IMR-90 (cell line): ENCODE results near the gene ADH6. TPM values are rescaled to one million over a fixed set of nuclear protein-coding genes. Genes with fewer than 3 reads are reported as not detected.

Source experiments
- ATAC-seq: fragments of 200-7000 bp; cut with Tn5 transposase; 2 replicates; pipeline ENCODE4 v1.9.1; 2020; ENCODE audit warnings: low read depth, mild to moderate bottlenecking, moderate library complexity
- BruUV-seq: library from RNA; stranded (reverse); fragments of 400-500 nt; replicated peaks from 2 replicates; lab custom pipeline; 2021; lab: Mats Ljungman, UMichigan
- CTCF ChIA-PET: fragments of 300-600 bp; formaldehyde crosslinking; extraction: SDS; loops from one replicate; lab custom pipeline; 2021; ENCODE audit warnings: antibody characterized with exemption; lab: Yijun Ruan, JAX
- POLR2A ChIA-PET: fragments of 300-600 bp; sonication (Branson Sonifier 250); formaldehyde crosslinking; loops from one replicate; lab custom pipeline; 2022; ENCODE audit warnings: antibody characterized with exemption; ENCODE audit not compliant: unreplicated experiment; lab: Charles Lee
- DNase-seq: peaks from one replicate; pipeline ENCODE4 v3.0.0; 2013
- H2AFZ ChIP-seq: replicated peaks from 2 replicates; pipeline ENCODE3; 2013; ENCODE audit warnings: low read length, mild to moderate bottlenecking; ENCODE audit not compliant: poor library complexity
- H2AK5ac ChIP-seq: 2 replicates; pipeline ENCODE4 v1.6.1; 2013; ENCODE audit warnings: low read depth, low read length, inconsistent platforms
- H2AK9ac ChIP-seq: replicated peaks from 2 replicates; pipeline ENCODE3; 2013; ENCODE audit warnings: mild to moderate bottlenecking, low read depth, low read length, moderate library complexity; ENCODE audit not compliant: poor library complexity
- H2BK120ac ChIP-seq: 2 replicates; pipeline ENCODE4 v1.6.1; 2013; ENCODE audit warnings: low read depth, low read length, inconsistent platforms
- H2BK15ac ChIP-seq: 3 replicates; pipeline ENCODE4 v1.6.1; 2013; ENCODE audit warnings: low read depth, low read length, inconsistent platforms
- H2BK20ac ChIP-seq: 2 replicates; pipeline ENCODE4 v1.6.1; 2013; ENCODE audit warnings: low read depth, mild to moderate bottlenecking, inconsistent platforms, low read length, moderate library complexity
- H2BK5ac ChIP-seq: 2 replicates; pipeline ENCODE4 v1.6.1; 2013; ENCODE audit warnings: mild to moderate bottlenecking, low read depth, low read length, inconsistent platforms; ENCODE audit not compliant: poor library complexity, severe bottlenecking
- H3K14ac ChIP-seq: replicated peaks from 2 replicates; pipeline ENCODE4 v1.6.1; 2013; ENCODE audit warnings: low read depth, low read length, inconsistent platforms
- H3K18ac ChIP-seq: 2 replicates; pipeline ENCODE4 v1.6.1; 2013; ENCODE audit warnings: low read depth, low read length, control low read depth
- H3K23ac ChIP-seq: 2 replicates; pipeline ENCODE4 v1.6.1; 2013; ENCODE audit warnings: low read depth, low read length, inconsistent platforms
- H3K27ac ChIP-seq: 2 replicates; pipeline ENCODE4 v1.5.1; 2013; ENCODE audit warnings: mild to moderate bottlenecking, control low read depth, low read length; ENCODE audit not compliant: insufficient read depth
- H3K27me3 ChIP-seq: 2 replicates; pipeline ENCODE4 v1.6.1; 2013; ENCODE audit warnings: low read length; ENCODE audit not compliant: control insufficient read depth, insufficient read depth
- H3K36me3 ChIP-seq: 2 replicates; pipeline ENCODE4 v1.6.1; 2013; ENCODE audit warnings: low read length, mixed read lengths; ENCODE audit not compliant: control insufficient read depth, insufficient read depth
- H3K4ac ChIP-seq: 2 replicates; pipeline ENCODE4 v1.6.1; 2013; ENCODE audit warnings: low read depth, low read length, inconsistent platforms
- H3K4me1 ChIP-seq: 2 replicates; pipeline ENCODE4 v1.6.1; 2013; ENCODE audit warnings: low read length, mixed read lengths; ENCODE audit not compliant: control insufficient read depth, insufficient read depth
- H3K4me2 ChIP-seq: 2 replicates; pipeline ENCODE4 v1.6.1; 2013; ENCODE audit warnings: low read depth, mild to moderate bottlenecking, control low read depth, low read length, moderate library complexity
- H3K4me3 ChIP-seq: 2 replicates; pipeline ENCODE4 v1.5.1; 2013; ENCODE audit warnings: low read depth, mild to moderate bottlenecking, control low read depth, low read length, moderate library complexity; ENCODE audit not compliant: insufficient read depth
- H3K56ac ChIP-seq: 2 replicates; pipeline ENCODE4 v1.6.1; 2013; ENCODE audit warnings: low read length, inconsistent platforms; ENCODE audit not compliant: insufficient read depth; ENCODE audit errors: extremely low read depth
- H3K79me1 ChIP-seq, 2 experiments: 2 replicates each; pipeline ENCODE4 v1.6.1; 2013; ENCODE audit warnings: low read length in 2 of 2, inconsistent platforms in 1 of 2, low read depth in 1 of 2
- H3K9ac ChIP-seq: 2 replicates; pipeline ENCODE4 v1.6.1; 2013; ENCODE audit warnings: low read depth, low read length, control low read depth
- H3K9me1 ChIP-seq: 2 replicates; pipeline ENCODE4 v1.6.1; 2013; ENCODE audit warnings: low read length, inconsistent platforms; ENCODE audit not compliant: insufficient read depth
- H3K9me3 ChIP-seq: 2 replicates; pipeline ENCODE4 v1.6.1; 2013; ENCODE audit warnings: low read length; ENCODE audit not compliant: control insufficient read depth, insufficient read depth
- H4K20me1 ChIP-seq: 2 replicates; pipeline ENCODE4 v1.6.1; 2013; ENCODE audit warnings: low read length, inconsistent platforms; ENCODE audit not compliant: insufficient read depth
- H4K5ac ChIP-seq: 2 replicates; pipeline ENCODE4 v1.6.1; 2013; ENCODE audit warnings: mild to moderate bottlenecking, low read depth, low read length, control low read depth
- H4K8ac ChIP-seq, 2 experiments: 2 replicates each; pipeline ENCODE4 v1.6.1; 2013; ENCODE audit warnings: low read depth in 2 of 2, low read length in 2 of 2, control low read depth in 1 of 2, inconsistent platforms in 1 of 2
- H4K91ac ChIP-seq: 2 replicates; pipeline ENCODE4 v1.6.1; 2013; ENCODE audit warnings: low read depth, low read length, inconsistent platforms; ENCODE audit not compliant: insufficient read depth
- BHLHE40 ChIP-seq: fragments of 150-350 bp; IDR thresholded peaks from 2 replicates; pipeline ENCODE4 v1.6.1; 2016; ENCODE audit warnings: mild to moderate bottlenecking, low read depth, low read length
- CEBPB ChIP-seq: IDR thresholded peaks from 2 replicates; pipeline ENCODE4 v1.6.1; 2012; ENCODE audit warnings: low read depth, low read length, improper control_type of control experiment
- CHD1 ChIP-seq: IDR thresholded peaks from 2 replicates; pipeline ENCODE4 v1.6.1; 2012; ENCODE audit warnings: low read depth, low read length, improper control_type of control experiment
- CTCF ChIP-seq: conservative IDR thresholded peaks from 2 replicates; pipeline ENCODE4 v1.5.1; 2012; ENCODE audit warnings: mild to moderate bottlenecking, low read depth, low read length, improper control_type of control experiment
- ELK1 ChIP-seq: fragments of 150-350 bp; IDR thresholded peaks from 2 replicates; pipeline ENCODE4 v1.6.1; 2016; ENCODE audit warnings: low read depth, mild to moderate bottlenecking, low read length, moderate library complexity, borderline replicate concordance
- FOS ChIP-seq: fragments of 150-350 bp; IDR thresholded peaks from 2 replicates; pipeline ENCODE4 v1.6.1; 2016; ENCODE audit warnings: low read depth, low read length
- MAFK ChIP-seq: IDR thresholded peaks from 2 replicates; pipeline ENCODE4 v1.6.1; 2012; ENCODE audit warnings: low read depth, low read length, improper control_type of control experiment
- MAZ ChIP-seq: IDR thresholded peaks from 2 replicates; pipeline ENCODE4 v1.6.1; 2012; ENCODE audit warnings: low read depth, mild to moderate bottlenecking, low read length, improper control_type of control experiment, moderate library complexity, borderline replicate concordance
- MXI1 ChIP-seq: IDR thresholded peaks from 2 replicates; pipeline ENCODE4 v1.6.1; 2012; ENCODE audit warnings: low read depth, mild to moderate bottlenecking, low read length, moderate library complexity, borderline replicate concordance
- NFE2L2 ChIP-seq: fragments of 150-350 bp; IDR thresholded peaks from 2 replicates; pipeline ENCODE4 v1.6.1; 2016; ENCODE audit warnings: low read depth, mild to moderate bottlenecking, low read length
- POLR2A ChIP-seq: IDR thresholded peaks from 2 replicates; pipeline ENCODE4 v1.6.1; 2012; ENCODE audit warnings: mild to moderate bottlenecking, low read depth, low read length
- RAD21 ChIP-seq: IDR thresholded peaks from 2 replicates; pipeline ENCODE4 v1.6.1; 2012; ENCODE audit warnings: low read length, improper control_type of control experiment
- RCOR1 ChIP-seq: IDR thresholded peaks from 2 replicates; pipeline ENCODE4 v1.6.1; 2012; ENCODE audit warnings: mild to moderate bottlenecking, low read length, improper control_type of control experiment; ENCODE audit not compliant: insufficient replicate concordance
- RFX5 ChIP-seq: IDR thresholded peaks from 2 replicates; pipeline ENCODE4 v1.8.0; 2012; ENCODE audit warnings: low read depth, mild to moderate bottlenecking, low read length, moderate library complexity
- SMC3 ChIP-seq: fragments of 150-350 bp; IDR thresholded peaks from 2 replicates; pipeline ENCODE4 v1.6.1; 2016; ENCODE audit warnings: low read depth, mild to moderate bottlenecking, antibody characterized with exemption, low read length, moderate library complexity
- USF2 ChIP-seq: fragments of 150-350 bp; IDR thresholded peaks from 2 replicates; pipeline ENCODE4 v1.6.1; 2017; ENCODE audit warnings: mild to moderate bottlenecking, antibody characterized with exemption, low read length, low read depth
- WGBS, 2 experiments: methylation state at CpG; one replicate each; pipeline versions ENCODE4 v1.1.5 to v1.1.7; 2013; ENCODE audit warnings: missing lambda C conversion rate in 2 of 2; ENCODE audit not compliant: insufficient read length in 1 of 2; ENCODE audit errors: extremely low coverage in 2 of 2; 5-methylcytosine and 5-hydroxymethylcytosine counted together
- dilution Hi-C: fragments of 300-500 bp; cut with HindIII; formaldehyde crosslinking; loops from one replicate; pipeline ENCODE4 v1.14.3; 2018; ENCODE audit warnings: low sequenced_read_pairs; ENCODE audit not compliant: unreplicated experiment
- in situ Hi-C: fragments of 300-500 bp; cut with MboI; formaldehyde crosslinking; loops from 3 replicates; pipeline ENCODE4 v1.14.3; 2019; ENCODE audit warnings: low sequenced_read_pairs, inconsistent platforms, mixed read lengths
- intact Hi-C: fragments of 100-400 bp; cut with micrococcal nuclease; formaldehyde crosslinking; loops from 2 replicates; pipeline ENCODE4 v1.10.0; 2022
- polyA plus RNA-seq, 3 experiments: library from polyadenylated mRNA; depleted of rRNA; stranded (reverse); fragments of >200 nt; gene quantifications; 2 replicates each; pipeline ENCODE4 v1.2.3, GENCODE V29; 2012; ENCODE audit warnings: low replicate concordance in 1 of 3
- total RNA-seq: library from RNA; depleted of rRNA; stranded (reverse); fragments of >200 nt; gene quantifications from 2 replicates; pipeline ENCODE4 v1.2.3, GENCODE V29; 2012

The ADH6 gene
- total and polyA plus RNA-seq, 2 of the 4 experiments (the other 2 are of a cell fraction): not detected

GRCh38 chr4:99159699-99160098 lies 59.3 kb downstream of the ADH6 start:
- no peak overlapping the region for H3K23ac ChIP-seq
- no peak overlapping the region for H4K91ac ChIP-seq
- H2BK5ac ChIP-seq: no peak overlapping the region
- H3K4me1 ChIP-seq: peaks cover 2% of the 10 kb centered on the region; the same call in 1 of the 2 replicates
- no peak overlapping the region for H3K4me2 ChIP-seq
- H3K14ac ChIP-seq: no peak overlapping the region
- H4K8ac ChIP-seq: no peak overlapping the region
- CTCF ChIA-PET: interaction anchor here (1.0 kb wide), 1 partner anchor 11 kb away, joined by 3 read pairs; no protein-coding TSS in a partner anchor
- H3K56ac ChIP-seq: no peak overlapping the region
- no peak overlapping the region for H3K9ac ChIP-seq
- H3K4me3 ChIP-seq: no peak overlapping the region
- H3K36me3 ChIP-seq: no peaks in the 10 kb centered on the region
- no peaks in the 10 kb centered on the region for H3K27me3 ChIP-seq
- dilution Hi-C loops: no loop called here
- H2AK5ac ChIP-seq: no peak overlapping the region
- no CpG with 5 or more reads among the region's 1 CpG for WGBS, 2 experiments
- no peak overlapping the region for H2BK120ac ChIP-seq
- intact Hi-C loops: loop anchor here (1.0 kb wide), 1 partner anchor 246 kb away; no protein-coding TSS in a partner anchor
- no peaks in the 10 kb centered on the region for H3K79me1 ChIP-seq
- H3K9me3 ChIP-seq: no peaks in the 10 kb centered on the region
- POLR2A ChIA-PET: no interaction called here
- no peaks in the 10 kb centered on the region for H4K20me1 ChIP-seq
- ATAC-seq: peak; percentile 27; the same call in 1 of the 2 replicates
- BruUV-seq: no TSS peak
- DNase-seq: no peak
- TF ChIP-seq CEBPB: no peak
- no peak for TF ChIP-seq MAZ
- TF ChIP-seq NFE2L2: no peak
- no peak for TF ChIP-seq MXI1
- no peak for TF ChIP-seq USF2
- TF ChIP-seq SMC3: no peak
- no peak for TF ChIP-seq FOS
- no peak for TF ChIP-seq BHLHE40
- no peak for TF ChIP-seq POLR2A
- peak; percentile 4; the same call in 1 of the 2 replicates for TF ChIP-seq RAD21
- TF ChIP-seq RCOR1: no peak
- TF ChIP-seq CHD1: no peak
- 0 out of 2 replicates have a peak, but pooled peaks have one; percentile 17 for TF ChIP-seq CTCF
- TF ChIP-seq RFX5: no peak
- TF ChIP-seq MAFK: no peak
- no peak for TF ChIP-seq ELK1
- no peak overlapping the region for H2AFZ ChIP-seq
- no peak overlapping the region for H2BK15ac ChIP-seq
- in situ Hi-C loops: no loop called here
- no peak overlapping the region for H3K18ac ChIP-seq
- no peak overlapping the region for H3K4ac ChIP-seq
- H3K9me1 ChIP-seq: peaks cover 3% of the 10 kb centered on the region; the same call in 1 of the 2 replicates
- H2AK9ac ChIP-seq: no peak overlapping the region
- H2BK20ac ChIP-seq: no peak overlapping the region
- no peak overlapping the region for H4K5ac ChIP-seq
- no peak overlapping the region for H3K27ac ChIP-seq
